ENCODE data around the gene FOXC1. TPM values are rescaled to one million over a fixed set of nuclear protein-coding genes. Genes with fewer than 3 reads are reported as not detected.

Gene FOXC1
- not detected in 2 replicates for total RNA-seq (2011; cell fraction: chromatin; rRNA removed; ENCODE audit: low replicate concordance)
- total RNA-seq (2011; cell fraction: nucleolus; rRNA removed), result not detected in 2 replicates
- not detected in 2 replicates for total RNA-seq (2011; cell fraction: nucleoplasm; rRNA removed)
- total RNA-seq (2014; rRNA removed), result not detected in 2 replicates
- not detected in 2 replicates for total RNA-seq (2014; rRNA removed; fragmentation: Illumina TruSeq; extraction: Trizol)
- not detected in 2 replicates for total RNA-seq (2015; rRNA removed; fragmentation: Illumina TruSeq; extraction: Trizol)
- total RNA-seq (2021), result 0.07 TPM in 1 of 2 replicates, not detected in the other
- polyA plus RNA-seq (2011; rRNA removed), result not detected in 2 replicates
- not detected in 2 replicates for polyA plus RNA-seq (2011; cell fraction: cytosol; rRNA removed)
- polyA plus RNA-seq (2011; cell fraction: nucleus; rRNA removed), result not detected in 2 replicates
- not detected in 2 replicates for polyA plus RNA-seq (2012)
- not detected in 2 replicates for polyA plus RNA-seq (2014; fragmentation: Illumina TruSeq; extraction: Trizol)
- not detected for polyA plus RNA-seq (2014; fragmentation: Nextera tagmentation; extraction: Ambion mirVana)
- not detected in 2 replicates for polyA plus RNA-seq (2014; rRNA removed)
- not detected in 2 replicates for polyA minus RNA-seq (2011; rRNA and poly(A)+ RNA removed)
- 0.19 and 0.46 TPM in 2 replicates for polyA minus RNA-seq (2011; cell fraction: cytosol; rRNA and poly(A)+ RNA removed)
- polyA minus RNA-seq (2011; cell fraction: nucleus; rRNA and poly(A)+ RNA removed), result under 0.01 TPM in 1 of 2 replicates, not detected in the other
- Bru-seq, nascent RNA, result percentile 19 among the genes with signal in this experiment
- BruChase-seq, experiment 1, labeled RNA remaining after a 2-hour chase, result percentile 15 among the genes with signal in this experiment
- not detected for BruChase-seq, experiment 2, labeled RNA remaining after a 6-hour chase
- long read RNA-seq, experiment 1, result 0 reads
- long read RNA-seq, experiment 2, result 0 reads
- long read RNA-seq, experiment 3, result 0 reads

DNA sequence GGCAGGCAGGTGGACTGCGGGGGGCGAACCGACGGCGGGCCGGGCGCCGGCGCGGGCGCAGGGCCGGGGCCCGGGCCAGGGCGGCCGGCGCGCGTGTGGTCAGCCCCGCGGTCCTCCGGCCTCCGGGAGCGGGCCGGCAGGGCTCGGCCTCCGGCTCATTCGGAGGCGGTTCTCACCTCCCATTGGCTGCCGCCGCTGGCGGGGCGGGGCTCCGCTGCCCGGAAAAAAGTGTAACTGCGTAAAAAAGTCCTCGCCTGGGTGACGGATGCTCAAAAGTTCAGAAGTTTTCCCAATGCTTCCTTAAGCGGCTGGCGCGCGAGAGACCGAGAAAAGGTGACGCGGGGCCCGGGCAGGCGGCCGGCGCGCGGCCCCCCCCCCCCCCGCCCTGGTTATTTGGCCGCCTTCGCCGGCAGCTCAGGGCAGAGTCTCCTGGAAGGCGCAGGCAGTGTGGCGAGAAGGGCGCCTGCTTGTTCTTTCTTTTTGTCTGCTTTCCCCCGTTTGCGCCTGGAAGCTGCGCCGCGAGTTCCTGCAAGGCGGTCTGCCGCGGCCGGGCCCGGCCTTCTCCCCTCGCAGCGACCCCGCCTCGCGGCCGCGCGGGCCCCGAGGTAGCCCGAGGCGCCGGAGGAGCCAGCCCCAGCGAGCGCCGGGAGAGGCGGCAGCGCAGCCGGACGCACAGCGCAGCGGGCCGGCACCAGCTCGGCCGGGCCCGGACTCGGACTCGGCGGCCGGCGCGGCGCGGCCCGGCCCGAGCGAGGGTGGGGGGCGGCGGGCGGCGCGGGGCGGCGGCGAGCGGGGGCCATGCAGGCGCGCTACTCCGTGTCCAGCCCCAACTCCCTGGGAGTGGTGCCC lies at the start of gene FOXC1:
Gene FOXC1, plus strand, starts transcription at position 268 of the 849 bp plus-strand sequence. Its CDS starts 531 bp downstream, at position 799.
- no peak within 1 kb of the TSS for H3K4me3 ChIP-seq
- no peaks in the 10 kb centered on the region for H3K9me1 ChIP-seq (ENCODE audit: control insufficient read depth, insufficient read depth, low read length)
- CTCF ChIA-PET (ENCODE audit: low intra/inter-chr PET ratio), result no interaction called here
- peaks cover 0 to 25% of the 10 kb centered on the region in 2 experiments; a peak in 2 of 5 replicates for H3K4me1 ChIP-seq (replicated peaks in 1 of 2; ENCODE audit: control insufficient read depth in 2 of 2, insufficient read depth in 2 of 2, low read length in 2 of 2)
- no TSS peak for BruUV-seq (replicated peaks)
- FAIRE-seq, result no peak
- POLR2A ChIA-PET, result interaction anchor here (0.6 kb wide), 1 partner anchor 9 kb away, joined by 4 read pairs; no protein-coding TSS in a partner anchor
- H3K27ac ChIP-seq (ENCODE audit: extremely low read depth, low read depth, low read length), result no peak within 1 kb of the TSS
- DNase-seq (ENCODE audit: extremely low read depth in 1 of 4, low spot score in 3 of 4), result no peak
- H3K9me3 ChIP-seq (replicated peaks; ENCODE audit: control insufficient read depth, insufficient read depth, low read depth, low read length), result no peaks in the 10 kb centered on the region
- no peak for ATAC-seq
- peaks cover 5% of the 10 kb centered on the region; the same call in 1 of the 2 replicates for H4K20me1 ChIP-seq (replicated peaks; ENCODE audit: control insufficient read depth, insufficient read depth, low read length)
- H3K79me2 ChIP-seq (ENCODE audit: control insufficient read depth, insufficient read depth, low read length), result no peaks in the 10 kb centered on the region
- peaks cover 38 to 49% of the 10 kb centered on the region in 2 experiments for H3K27me3 ChIP-seq (ENCODE audit: control insufficient read depth in 2 of 2, insufficient read depth in 2 of 2, low read length in 2 of 2)
- in situ Hi-C loops (cut with MboI), result loop anchor here (10.0 kb wide), 2 partner anchors 575 to 845 kb away; no protein-coding TSS in a partner anchor
- H3K4me2 ChIP-seq (ENCODE audit: insufficient read depth, low read length), result no peak within 1 kb of the TSS
- WGBS (ENCODE audit: insufficient coverage, low coverage, missing lambda C conversion rate), result 41% methylated on average over 19 of the region's 115 CpGs
- H3K36me3 ChIP-seq (ENCODE audit: control insufficient read depth, insufficient read depth, low read length), result no peaks in the 10 kb centered on the region
- H2AFZ ChIP-seq (ENCODE audit: low read depth, low read length), result no peak within 1 kb of the TSS
- intact Hi-C loops (cut with micrococcal nuclease), result no loop called here
- H3K9ac ChIP-seq (ENCODE audit: insufficient read depth in 1 of 2, low read depth in 2 of 2, low read length in 2 of 2), result no peak within 1 kb of the TSS
- TF ChIP-seq, protein P1, sequence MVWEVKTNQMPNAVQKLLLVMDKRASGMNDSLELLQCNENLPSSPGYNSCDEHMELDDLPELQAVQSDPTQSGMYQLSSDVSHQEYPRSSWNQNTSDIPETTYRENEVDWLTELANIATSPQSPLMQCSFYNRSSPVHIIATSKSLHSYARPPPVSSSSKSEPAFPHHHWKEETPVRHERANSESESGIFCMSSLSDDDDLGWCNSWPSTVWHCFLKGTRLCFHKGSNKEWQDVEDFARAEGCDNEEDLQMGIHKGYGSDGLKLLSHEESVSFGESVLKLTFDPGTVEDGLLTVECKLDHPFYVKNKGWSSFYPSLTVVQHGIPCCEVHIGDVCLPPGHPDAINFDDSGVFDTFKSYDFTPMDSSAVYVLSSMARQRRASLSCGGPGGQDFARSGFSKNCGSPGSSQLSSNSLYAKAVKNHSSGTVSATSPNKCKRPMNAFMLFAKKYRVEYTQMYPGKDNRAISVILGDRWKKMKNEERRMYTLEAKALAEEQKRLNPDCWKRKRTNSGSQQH (CRISPR knock-in tag; IDR thresholded peaks at IDR 0.05), result no peak
- TF ChIP-seq HSF4 (CRISPR knock-in tag; IDR thresholded peaks at IDR 0.05; ENCODE audit: borderline replicate concordance) (no peak), RBM15 (IDR thresholded peaks at IDR 0.05; ENCODE audit: insufficient read depth, low read length) (no peak), ZNF766 (CRISPR knock-in tag; conservative IDR thresholded peaks at IDR 0.05) (no peak), PRPF4 (IDR thresholded peaks at IDR 0.05; ENCODE audit: insufficient read depth, low read depth, low read length, poor library complexity, severe bottlenecking) (no peak), KDM2B (CRISPR knock-in tag; IDR thresholded peaks at IDR 0.05) (no peak), NCOA4 (IDR thresholded peaks at IDR 0.05; ENCODE audit: partially characterized antibody) (no peak), POLR3G (IDR thresholded peaks at IDR 0.05; ENCODE audit: extremely low read depth, insufficient read length, insufficient replicate concordance) (no peak), BMI1 (IDR thresholded peaks at IDR 0.05; ENCODE audit: low read length) (no peak), SP2 (IDR thresholded peaks at IDR 0.05; ENCODE audit: extremely low read depth, low read depth, low read length, poor library complexity, severe bottlenecking) (no peak)
- TF ChIP-seq, protein P2, sequence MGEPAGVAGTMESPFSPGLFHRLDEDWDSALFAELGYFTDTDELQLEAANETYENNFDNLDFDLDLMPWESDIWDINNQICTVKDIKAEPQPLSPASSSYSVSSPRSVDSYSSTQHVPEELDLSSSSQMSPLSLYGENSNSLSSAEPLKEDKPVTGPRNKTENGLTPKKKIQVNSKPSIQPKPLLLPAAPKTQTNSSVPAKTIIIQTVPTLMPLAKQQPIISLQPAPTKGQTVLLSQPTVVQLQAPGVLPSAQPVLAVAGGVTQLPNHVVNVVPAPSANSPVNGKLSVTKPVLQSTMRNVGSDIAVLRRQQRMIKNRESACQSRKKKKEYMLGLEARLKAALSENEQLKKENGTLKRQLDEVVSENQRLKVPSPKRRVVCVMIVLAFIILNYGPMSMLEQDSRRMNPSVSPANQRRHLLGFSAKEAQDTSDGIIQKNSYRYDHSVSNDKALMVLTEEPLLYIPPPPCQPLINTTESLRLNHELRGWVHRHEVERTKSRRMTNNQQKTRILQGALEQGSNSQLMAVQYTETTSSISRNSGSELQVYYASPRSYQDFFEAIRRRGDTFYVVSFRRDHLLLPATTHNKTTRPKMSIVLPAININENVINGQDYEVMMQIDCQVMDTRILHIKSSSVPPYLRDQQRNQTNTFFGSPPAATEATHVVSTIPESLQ (CRISPR knock-in tag; IDR thresholded peaks at IDR 0.05), result no peak
- TF ChIP-seq, protein P3, sequence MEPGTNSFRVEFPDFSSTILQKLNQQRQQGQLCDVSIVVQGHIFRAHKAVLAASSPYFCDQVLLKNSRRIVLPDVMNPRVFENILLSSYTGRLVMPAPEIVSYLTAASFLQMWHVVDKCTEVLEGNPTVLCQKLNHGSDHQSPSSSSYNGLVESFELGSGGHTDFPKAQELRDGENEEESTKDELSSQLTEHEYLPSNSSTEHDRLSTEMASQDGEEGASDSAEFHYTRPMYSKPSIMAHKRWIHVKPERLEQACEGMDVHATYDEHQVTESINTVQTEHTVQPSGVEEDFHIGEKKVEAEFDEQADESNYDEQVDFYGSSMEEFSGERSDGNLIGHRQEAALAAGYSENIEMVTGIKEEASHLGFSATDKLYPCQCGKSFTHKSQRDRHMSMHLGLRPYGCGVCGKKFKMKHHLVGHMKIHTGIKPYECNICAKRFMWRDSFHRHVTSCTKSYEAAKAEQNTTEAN (CRISPR knock-in tag; IDR thresholded peaks at IDR 0.05), result no peak

Data from K562 (cell line).